AG08396 (cell line): ENCODE measurements around the gene GSG1L2.
"Not testable (repeated sequence)": the region's sequence is repeated elsewhere in the genome, so short reads cannot be mapped to it uniquely, and the experiment has no call there.

Experiments used
- DNase-seq: peaks from one replicate; pipeline ENCODE4 v3.0.0; 2012; ENCODE audit warnings: low spot score, mixed read lengths

Gene GSG1L2

GRCh38 chr17:9790316-9790715, 31.6 kb downstream of the GSG1L2 start:
- no peak for DNase-seq

- DNase-seq = no peak
Observed at GRCh38 chr17:9788601-9789000, 33.3 kb downstream of the GSG1L2 start.

GRCh38 chr17:9784544-9784943, 37.3 kb downstream of the GSG1L2 start:
- no peak for DNase-seq

- DNase-seq = not testable (repeated sequence)
Observed at GRCh38 chr17:9783465-9783864, 38.4 kb downstream of the GSG1L2 start.

GRCh38 chr17:9783050-9783449, 38.8 kb downstream of the GSG1L2 start:
- DNase-seq = no peak

GRCh38 chr17:9780552-9780951, 41.3 kb downstream of the GSG1L2 start:
- no peak for DNase-seq

- no peak for DNase-seq
Observed at GRCh38 chr17:9776911-9777310, 45.0 kb downstream of the GSG1L2 start.

GRCh38 chr17:9772658-9773057, 49.2 kb downstream of the GSG1L2 start:
- DNase-seq = no peak

GRCh38 chr17:9771465-9771864, 50.4 kb downstream of the GSG1L2 start:
- DNase-seq = no peak

GRCh38 chr17:9769036-9769695, 52.7 kb downstream of the GSG1L2 start:
- DNase-seq = no peak

GRCh38 chr17:9768381-9768934, 53.4 kb downstream of the GSG1L2 start:
- peak; percentile 29 for DNase-seq

GRCh38 chr17:9767432-9767991, 54.4 kb downstream of the GSG1L2 start:
- no peak for DNase-seq

GRCh38 chr17:9766970-9767369, 54.9 kb downstream of the GSG1L2 start:
- no peak for DNase-seq

- DNase-seq = no peak
Observed at GRCh38 chr17:9765322-9765721, 56.6 kb downstream of the GSG1L2 start.

GRCh38 chr17:9763643-9764042, 58.2 kb downstream of the GSG1L2 start:
- no peak for DNase-seq

GRCh38 chr17:9760266-9760665, 61.6 kb downstream of the GSG1L2 start:
- DNase-seq = no peak

- DNase-seq = no peak
Observed at GRCh38 chr17:9755083-9755482, 66.8 kb downstream of the GSG1L2 start.
